Lung (tissue), 12 donors: ENCODE data around the gene TBC1D9B. TPM values are rescaled to one million over a fixed set of nuclear protein-coding genes. Genes with fewer than 3 reads are reported as not detected.

ENCODE experiments used
- ATAC-seq: fragments of 200-7000 bp; cut with Tn5 transposase; one replicate; pipeline ENCODE4 v1.9.1; 2020; ENCODE audit warnings: moderate number of reproducible peaks; ENCODE audit not compliant: insufficient read depth, low FRiP score
- DNase-seq, 3 donors: peaks; one replicate each; pipeline ENCODE4 v3.0.0-alpha.2; 2013 to 2017
- H3K27ac ChIP-seq, 2 donors: one replicate each; pipeline ENCODE4 v1.5.1; 2013; ENCODE audit warnings: mild to moderate bottlenecking in 2 of 2, moderate library complexity in 2 of 2, control low read depth in 1 of 2, inconsistent platforms in 1 of 2, low read depth in 1 of 2, low read length in 1 of 2
- H3K27me3 ChIP-seq, 3 donors: one replicate each; pipeline ENCODE4 v1.5.1; 2013; ENCODE audit warnings: low read length in 2 of 3; ENCODE audit not compliant: control insufficient read depth in 3 of 3, insufficient read depth in 3 of 3
- H3K36me3 ChIP-seq, 4 donors: one replicate each; pipeline ENCODE4 v1.5.1; 2013; ENCODE audit warnings: low read length in 4 of 4, mild to moderate bottlenecking in 1 of 4, moderate library complexity in 1 of 4; ENCODE audit not compliant: control insufficient read depth in 4 of 4, insufficient read depth in 4 of 4
- H3K4me1 ChIP-seq, 5 donors: one replicate each; pipeline ENCODE4 v1.5.1; 2013; ENCODE audit warnings: low read length in 5 of 5, mild to moderate bottlenecking in 2 of 5, moderate library complexity in 1 of 5; ENCODE audit not compliant: control insufficient read depth in 5 of 5, insufficient read depth in 5 of 5
- H3K4me3 ChIP-seq: one replicate; pipeline ENCODE4 v1.5.1; 2013; ENCODE audit warnings: mild to moderate bottlenecking, control low read depth, moderate library complexity
- H3K9ac ChIP-seq, 2 donors: one replicate each; pipeline ENCODE4 v1.5.1; 2013; ENCODE audit warnings: low read length in 2 of 2, control low read depth in 1 of 2; ENCODE audit not compliant: insufficient read depth in 1 of 2
- H3K9me3 ChIP-seq, 4 donors: one replicate each; pipeline ENCODE4 v1.5.1; 2013; ENCODE audit warnings: low read length in 3 of 4, mild to moderate bottlenecking in 1 of 4, moderate library complexity in 1 of 4; ENCODE audit not compliant: control insufficient read depth in 4 of 4, insufficient read depth in 3 of 4
- WGBS, 2 donors: extraction: QIAGEN DNeasy Blood & Tissue Kit; methylation state at CpG; one replicate each; pipeline ENCODE4 v1.1.7; 2013; 5-methylcytosine and 5-hydroxymethylcytosine counted together
- polyA plus RNA-seq, 2 donors: library from polyadenylated mRNA; stranded (reverse); fragments of 200-250 nt; gene quantifications; one replicate each; pipeline ENCODE4 v1.2.1, GENCODE V29; 2013
- total RNA-seq, 2 donors: library from RNA; depleted of rRNA in 1 of 2; stranded (reverse); fragments of >200 nt in 1 of 2; gene quantifications; one replicate each; pipeline ENCODE4 v1.2.1, GENCODE V29; 2014 to 2021
- TF ChIP-seq, protein P1 (sequence below): IDR thresholded peaks from 2 replicates; pipeline ENCODE4 v1.5.1; 2012; ENCODE audit warnings: mild to moderate bottlenecking; ENCODE audit errors: control extremely low read depth, extremely low read depth
- donor health status: control.
- donor health status: control.
- donor health status: Bipolar disorder and iron deficiency.
- donor health status: healthy.
- donor health status: DM: yes; HTN: yes; CAD: no.

Gene TBC1D9B
- total and polyA plus RNA-seq, 4 donors: 55.9 to 129 (median 66.6) TPM

- H3K9me3 ChIP-seq: no peaks in the 10 kb centered on the region
- no peak for ATAC-seq
- H3K27me3 ChIP-seq: no peaks in the 10 kb centered on the region
- WGBS, 2 donors: 98% methylated on average over 28 of the region's 28 CpGs
- H3K27ac ChIP-seq: no peak overlapping the region
- H3K4me1 ChIP-seq: peaks cover 0 to 4% (median 0%) of the 10 kb centered on the region in 5 donors
- H3K4me3 ChIP-seq: no peak overlapping the region
- TF ChIP-seq, protein P1, sequence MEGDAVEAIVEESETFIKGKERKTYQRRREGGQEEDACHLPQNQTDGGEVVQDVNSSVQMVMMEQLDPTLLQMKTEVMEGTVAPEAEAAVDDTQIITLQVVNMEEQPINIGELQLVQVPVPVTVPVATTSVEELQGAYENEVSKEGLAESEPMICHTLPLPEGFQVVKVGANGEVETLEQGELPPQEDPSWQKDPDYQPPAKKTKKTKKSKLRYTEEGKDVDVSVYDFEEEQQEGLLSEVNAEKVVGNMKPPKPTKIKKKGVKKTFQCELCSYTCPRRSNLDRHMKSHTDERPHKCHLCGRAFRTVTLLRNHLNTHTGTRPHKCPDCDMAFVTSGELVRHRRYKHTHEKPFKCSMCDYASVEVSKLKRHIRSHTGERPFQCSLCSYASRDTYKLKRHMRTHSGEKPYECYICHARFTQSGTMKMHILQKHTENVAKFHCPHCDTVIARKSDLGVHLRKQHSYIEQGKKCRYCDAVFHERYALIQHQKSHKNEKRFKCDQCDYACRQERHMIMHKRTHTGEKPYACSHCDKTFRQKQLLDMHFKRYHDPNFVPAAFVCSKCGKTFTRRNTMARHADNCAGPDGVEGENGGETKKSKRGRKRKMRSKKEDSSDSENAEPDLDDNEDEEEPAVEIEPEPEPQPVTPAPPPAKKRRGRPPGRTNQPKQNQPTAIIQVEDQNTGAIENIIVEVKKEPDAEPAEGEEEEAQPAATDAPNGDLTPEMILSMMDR: no peak
- H3K9ac ChIP-seq: no peak overlapping the region
- H3K36me3 ChIP-seq: peaks cover 12 to 77% (median 26%) of the 10 kb centered on the region in 4 donors
- DNase-seq: no peak
These were observed 33.0 kb downstream of the TBC1D9B start for GRCh38 chr5:179874536-179875292.

DNA sequence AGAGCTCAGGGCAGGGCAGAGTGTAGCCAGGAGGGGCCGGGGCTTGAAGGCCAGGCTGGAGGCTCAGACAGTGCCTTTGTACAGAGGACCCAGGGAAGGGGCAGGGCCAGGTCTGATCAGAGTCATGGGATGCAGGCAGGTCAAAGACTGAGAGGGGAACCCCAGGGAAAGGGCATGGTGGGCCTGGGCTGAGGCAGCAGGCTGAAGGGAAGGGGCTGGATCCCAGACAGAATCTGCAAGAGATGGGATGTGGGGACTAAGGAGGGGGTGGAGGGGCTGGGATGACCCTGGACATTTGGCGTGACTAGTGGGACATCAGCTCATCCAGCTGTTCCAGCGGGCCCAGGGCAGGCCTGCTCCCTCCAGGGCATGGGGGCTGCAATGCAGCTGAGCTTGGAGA is 33.6 kb downstream of the TBC1D9B start:
- H3K9ac ChIP-seq: no peak overlapping the region
- no peak for ATAC-seq
- no peak overlapping the region for H3K27ac ChIP-seq
- no peak for DNase-seq
- TF ChIP-seq, protein P1: no peak
- H3K4me3 ChIP-seq: no peak overlapping the region
- peaks cover 0 to 4% (median 0%) of the 10 kb centered on the region in 5 donors for H3K4me1 ChIP-seq
- WGBS, 2 donors: 98 to 100% methylated on average over 3 of the region's 3 CpGs
- no peaks in the 10 kb centered on the region for H3K27me3 ChIP-seq
- H3K36me3 ChIP-seq: peaks cover 8 to 76% (median 26%) of the 10 kb centered on the region in 4 donors
- H3K9me3 ChIP-seq: no peaks in the 10 kb centered on the region

GRCh38 chr5:179873588-179874110 is 34.0 kb downstream of the TBC1D9B start:
- H3K27ac ChIP-seq: no peak overlapping the region
- peaks cover 7 to 73% (median 24%) of the 10 kb centered on the region in 4 donors for H3K36me3 ChIP-seq
- TF ChIP-seq, protein P1: no peak
- ATAC-seq (no peak), DNase-seq (no peak)
- 97% methylated on average over 7 of the region's 7 CpGs for WGBS, 2 donors
- H3K9me3 ChIP-seq: no peaks in the 10 kb centered on the region
- H3K9ac ChIP-seq: no peak overlapping the region
- no peaks in the 10 kb centered on the region for H3K27me3 ChIP-seq
- no peak overlapping the region for H3K4me3 ChIP-seq
- peaks cover 0 to 4% (median 0%) of the 10 kb centered on the region in 5 donors for H3K4me1 ChIP-seq
